LNCAP (cell line): Measurements from ENCODE around the gene ATP5IF1.
A peak's percentile ranks its signal among the peaks of the same experiment; 100 is the strongest.

Source experiments
- CTCF ChIP-seq: fragments of 450-650 bp; IDR thresholded peaks from 2 replicates; pipeline ENCODE4 v1.5.1; 2017; ENCODE audit warnings: mild to moderate bottlenecking

ATP5IF1 gene

GRCh38 chr1:28197682-28198415, 38.1 kb upstream of the ATP5IF1 start:
- TF ChIP-seq CTCF = no peak

- no peak for TF ChIP-seq CTCF
Observed at GRCh38 chr1:28199328-28200233, 36.3 kb upstream of the ATP5IF1 start.

- TF ChIP-seq CTCF = no peak
Observed at GRCh38 chr1:28200234-28200873, 35.6 kb upstream of the ATP5IF1 start.

DNA sequence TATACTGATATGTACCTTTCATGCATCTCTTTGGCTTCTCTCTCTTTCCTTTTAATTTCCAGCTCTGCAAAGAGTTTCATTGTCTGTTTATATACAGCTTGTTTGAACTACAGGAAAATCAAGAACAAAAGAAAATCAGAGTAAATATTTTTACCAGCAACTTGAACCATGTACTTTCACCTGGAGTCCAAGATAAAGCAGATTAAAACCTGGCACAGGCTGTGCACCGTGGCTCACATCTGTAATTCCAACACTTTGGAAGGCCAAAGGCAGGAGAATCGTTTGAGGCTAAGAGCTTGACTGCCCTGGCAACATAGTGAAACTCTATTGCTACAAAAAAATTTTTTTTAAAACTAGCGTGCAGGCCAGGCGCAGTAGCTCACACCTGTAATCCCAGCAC, 30.7 kb upstream of the ATP5IF1 start:
- no peak for TF ChIP-seq CTCF

DNA sequence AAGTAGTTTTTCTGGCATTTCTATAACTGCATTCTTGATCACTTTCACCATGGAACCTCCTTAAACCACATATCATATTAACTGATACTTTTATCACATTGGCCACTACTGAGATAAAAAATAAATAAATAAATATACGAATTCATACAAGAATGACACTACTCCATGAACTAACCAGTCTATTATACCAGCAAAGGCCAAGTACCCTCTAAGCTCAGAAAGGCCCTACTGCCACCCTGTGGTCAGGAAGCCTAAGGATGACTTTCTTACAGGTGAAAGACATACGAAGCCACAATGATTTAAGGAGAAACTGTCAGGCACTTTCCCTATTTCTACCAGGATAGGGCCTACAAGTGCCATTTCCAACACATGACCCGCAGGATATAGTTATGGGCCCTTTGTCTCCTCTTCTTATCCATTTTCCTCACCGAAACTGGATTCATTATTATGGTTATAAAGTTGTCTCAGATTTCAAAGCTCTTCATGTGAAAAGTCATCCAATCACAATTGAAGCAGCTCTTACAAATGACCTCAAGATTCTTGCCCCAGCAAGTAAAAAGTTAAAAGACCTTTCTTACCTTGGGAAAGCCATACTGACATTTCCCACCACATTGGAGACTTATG, 27.0 kb upstream of the ATP5IF1 start:
- peak; percentile 70 for TF ChIP-seq CTCF

GRCh38 chr1:28209700-28210099, 26.2 kb upstream of the ATP5IF1 start:
- no peak for TF ChIP-seq CTCF

GRCh38 chr1:28213315-28213714, 22.6 kb upstream of the ATP5IF1 start:
- no peak for TF ChIP-seq CTCF
